H1 (cell line): ENCODE results near the gene BTBD10. TPM values are rescaled to one million over a fixed set of nuclear protein-coding genes. Genes with fewer than 3 reads are reported as not detected.

ENCODE experiments used
- CTCF ChIA-PET: fragments of 300-600 bp; sonication (Branson Sonifier 250); formaldehyde crosslinking; loops from one replicate; lab custom pipeline; 2021; ENCODE audit not compliant: partially characterized antibody; lab: Charles Lee
- POLR2A ChIA-PET: fragments of 300-600 bp; sonication (Branson Sonifier 250); formaldehyde crosslinking; loops from one replicate; lab custom pipeline; 2021; ENCODE audit warnings: inconsistent platforms; ENCODE audit not compliant: partially characterized antibody; lab: Charles Lee
- DNase-seq, 2 experiments: peaks; one replicate each; pipeline versions ENCODE4 v3.0.0 to v3.0.0-alpha.2; 2010 to 2022; ENCODE audit warnings: low spot score in 2 of 2, low read depth in 1 of 2, mixed read lengths in 1 of 2
- FAIRE-seq: peaks from 2 replicates; lab custom pipeline; 2011; peaks lifted over from hg19 to GRCh38; lab: Jason Lieb, UNC
- H2AFZ ChIP-seq: 2 replicates; pipeline ENCODE4 v1.8.1; 2012; ENCODE audit warnings: low read length, inconsistent platforms
- H2AK5ac ChIP-seq: 2 replicates; pipeline ENCODE4 v1.6.1; 2013; ENCODE audit warnings: low read depth, low read length
- H2BK120ac ChIP-seq: replicated peaks from 2 replicates; pipeline ENCODE3; 2013; ENCODE audit warnings: low read depth, low read length, inconsistent platforms
- H2BK12ac ChIP-seq: 2 replicates; pipeline ENCODE4 v1.6.1; 2013; ENCODE audit warnings: low read depth, low read length
- H2BK15ac ChIP-seq: 2 replicates; pipeline ENCODE4 v1.6.1; 2013; ENCODE audit warnings: low read length
- H2BK20ac ChIP-seq: 2 replicates; pipeline ENCODE4 v1.6.1; 2013; ENCODE audit warnings: low read length
- H2BK5ac ChIP-seq: 2 replicates; pipeline ENCODE4 v1.6.1; 2013; ENCODE audit warnings: low read depth, low read length
- H3K14ac ChIP-seq: 2 replicates; pipeline ENCODE4 v1.6.1; 2013; ENCODE audit warnings: inconsistent platforms; ENCODE audit not compliant: insufficient read length
- H3K18ac ChIP-seq: 2 replicates; pipeline ENCODE4 v1.6.1; 2013; ENCODE audit warnings: low read length; ENCODE audit errors: extremely low read depth
- H3K23ac ChIP-seq: 2 replicates; pipeline ENCODE4 v1.6.1; 2013; ENCODE audit warnings: inconsistent platforms; ENCODE audit not compliant: insufficient read length
- H3K23me2 ChIP-seq: 2 replicates; pipeline ENCODE4 v1.6.1; 2013; ENCODE audit warnings: low read depth, low read length
- H3K27ac ChIP-seq: 2 replicates; pipeline ENCODE4 v1.6.1; 2011; ENCODE audit warnings: low read depth, low read length, inconsistent platforms
- H3K27me3 ChIP-seq, 4 experiments: replicated peaks in 1 of 4; 1 replicate in 1 of 4; 2 replicates in 3 of 4; pipeline versions ENCODE4 v1.6.1 to v1.8.1; 2011 to 2013; ENCODE audit warnings: low read length in 3 of 4, mild to moderate bottlenecking in 3 of 4, inconsistent platforms in 2 of 4, mixed read lengths in 2 of 4, moderate library complexity in 1 of 4; ENCODE audit not compliant: control insufficient read depth in 3 of 4, insufficient read depth in 3 of 4; ENCODE audit errors: extremely low read depth in 1 of 4
- H3K36me3 ChIP-seq, 4 experiments: 2 replicates each; pipeline versions ENCODE4 v1.6.1 to v1.8.1; 2011 to 2013; ENCODE audit warnings: mild to moderate bottlenecking in 4 of 4, low read length in 3 of 4, moderate library complexity in 2 of 4, control low read depth in 1 of 4, inconsistent platforms in 1 of 4; ENCODE audit not compliant: insufficient read depth in 4 of 4, control insufficient read depth in 2 of 4
- H3K4ac ChIP-seq: replicated peaks from 2 replicates; pipeline ENCODE3; 2013; ENCODE audit warnings: low read length, low read depth, mixed read lengths, inconsistent platforms; ENCODE audit not compliant: insufficient read length
- H3K4me1 ChIP-seq, 4 experiments: replicated peaks in 1 of 4; 1 replicate in 1 of 4; 2 replicates in 3 of 4; pipeline versions ENCODE4 v1.6.1 to v1.8.1; 2011 to 2013; ENCODE audit warnings: low read length in 3 of 4, inconsistent platforms in 2 of 4, mixed read lengths in 1 of 4; ENCODE audit not compliant: insufficient read depth in 4 of 4, control insufficient read depth in 3 of 4
- H3K4me2 ChIP-seq, 2 experiments: 2 replicates each; pipeline versions ENCODE4 v1.6.1 to v1.8.1; 2011 to 2013; ENCODE audit warnings: low read depth in 2 of 2, low read length in 2 of 2, control low read depth in 1 of 2, inconsistent platforms in 1 of 2, mild to moderate bottlenecking in 1 of 2; ENCODE audit not compliant: insufficient read depth in 1 of 2
- H3K4me3 ChIP-seq, 4 experiments: fragments of 200-600, 300-600 bp in 1 of 4; sonication (generic), shearing (Covaris generic), sonication (Bioruptor Twin) in 1 of 4; 2 replicates each; pipeline versions ENCODE4 v1.5.1 to v1.8.1; 2011 to 2016; ENCODE audit warnings: low read length in 4 of 4, low read depth in 3 of 4, control low read depth in 2 of 4, inconsistent platforms in 2 of 4, mild to moderate bottlenecking in 2 of 4, mixed read lengths in 1 of 4, moderate library complexity in 1 of 4; ENCODE audit not compliant: insufficient read depth in 2 of 4; ENCODE audit errors: extremely low read depth in 1 of 4
- H3K56ac ChIP-seq: replicated peaks from 2 replicates; pipeline ENCODE3; 2013; ENCODE audit warnings: low read depth, mild to moderate bottlenecking, mixed read lengths, low read length, inconsistent platforms; ENCODE audit not compliant: insufficient read length
- H3K79me1 ChIP-seq: 2 replicates; pipeline ENCODE4 v1.6.1; 2013; ENCODE audit warnings: low read depth, low read length, control low read depth
- H3K79me2 ChIP-seq, 2 experiments: 2 replicates each; pipeline versions ENCODE4 v1.6.1 to v1.8.1; 2012 to 2013; ENCODE audit warnings: low read length in 2 of 2, mild to moderate bottlenecking in 2 of 2, inconsistent platforms in 1 of 2; ENCODE audit not compliant: insufficient read depth in 2 of 2, control insufficient read depth in 1 of 2
- H3K9ac ChIP-seq, 4 experiments: replicated peaks in 1 of 4; 1 replicate in 1 of 4; 2 replicates in 3 of 4; pipeline versions ENCODE4 v1.6.1 to v1.8.1; 2011 to 2013; ENCODE audit warnings: low read depth in 3 of 4, low read length in 3 of 4, control low read depth in 2 of 4, mild to moderate bottlenecking in 2 of 4, moderate library complexity in 2 of 4, inconsistent platforms in 1 of 4; ENCODE audit errors: extremely low read depth in 1 of 4
- H3K9me3 ChIP-seq, 2 experiments: 2 replicates each; pipeline versions ENCODE4 v1.6.1 to v1.8.1; 2012 to 2013; ENCODE audit warnings: mild to moderate bottlenecking in 2 of 2, moderate library complexity in 2 of 2, control low read depth in 1 of 2, inconsistent platforms in 1 of 2, low read depth in 1 of 2, low read length in 1 of 2, mixed read lengths in 1 of 2; ENCODE audit not compliant: insufficient read depth in 2 of 2
- H4K20me1 ChIP-seq, 2 experiments: replicated peaks in 1 of 2; 2 replicates each; pipeline versions ENCODE3 to v1.8.1; 2011 to 2013; ENCODE audit warnings: inconsistent platforms in 2 of 2, low read length in 2 of 2, mild to moderate bottlenecking in 1 of 2; ENCODE audit not compliant: insufficient read depth in 2 of 2, control insufficient read depth in 1 of 2
- H4K5ac ChIP-seq: 2 replicates; pipeline ENCODE4 v1.6.1; 2013; ENCODE audit warnings: low read length, low read depth, mixed read lengths, inconsistent platforms; ENCODE audit not compliant: insufficient read length
- H4K8ac ChIP-seq: 2 replicates; pipeline ENCODE4 v1.8.0; 2013; ENCODE audit warnings: mild to moderate bottlenecking, moderate library complexity, low read length, inconsistent platforms; ENCODE audit not compliant: insufficient read depth; ENCODE audit errors: extremely low read depth
- H4K91ac ChIP-seq: replicated peaks from 2 replicates; pipeline ENCODE3; 2013; ENCODE audit warnings: low read length, mixed read lengths, inconsistent platforms; ENCODE audit not compliant: insufficient read length
- ASH2L ChIP-seq: fragments of 200-600, 300-600 bp; sonication (generic); IDR thresholded peaks from one replicate; pipeline ENCODE4 v1.7.1; 2017; ENCODE audit warnings: low read length
- CTCF ChIP-seq, 3 experiments: IDR thresholded peaks; 1 replicate in 2 of 3; 2 replicates in 1 of 3; pipeline versions ENCODE4 v1.5.1 to v1.6.1; 2011; ENCODE audit warnings: low read length in 3 of 3, mild to moderate bottlenecking in 3 of 3, inconsistent platforms in 2 of 3, low read depth in 1 of 3, moderate library complexity in 1 of 3; ENCODE audit not compliant: insufficient read depth in 1 of 3; ENCODE audit errors: control extremely low read depth in 1 of 3
- RAD21 ChIP-seq, 2 experiments: IDR thresholded peaks in 1 of 2; conservative IDR thresholded peaks in 1 of 2; 2 replicates each; pipeline ENCODE4 v1.6.1; 2011; ENCODE audit warnings: low read depth in 2 of 2, low read length in 2 of 2, improper control_type of control experiment in 1 of 2, inconsistent platforms in 1 of 2, mild to moderate bottlenecking in 1 of 2, moderate library complexity in 1 of 2
- WGBS, 2 experiments: shearing (Covaris generic) in 1 of 2; methylation state at CpG; one replicate each; pipeline versions ENCODE4 v1.1.6 to v1.1.7; 2013 to 2015; ENCODE audit warnings: low lambda C conversion rate in 2 of 2, mixed read lengths in 2 of 2, inconsistent platforms in 1 of 2, low coverage in 1 of 2, missing lambda C conversion rate in 1 of 2; ENCODE audit not compliant: insufficient replicate concordance in 2 of 2, insufficient coverage in 1 of 2, insufficient read length in 1 of 2; ENCODE audit errors: extremely low coverage in 1 of 2, missing lambda C conversion rate in 1 of 2; 5-methylcytosine and 5-hydroxymethylcytosine counted together
- polyA plus RNA-seq, 7 experiments: library from polyadenylated mRNA; depleted of rRNA in 3 of 7; stranded (reverse) in 5 of 7; unstranded in 2 of 7; fragments of >200 nt in 5 of 7; fragments of 200-250 nt in 2 of 7; gene quantifications; 1 replicate in 5 of 7; 2 replicates in 1 of 7; 4 replicates in 1 of 7; pipeline versions ENCODE4 v1.2.1 to v1.2.3, GENCODE V29; 2011 to 2013; ENCODE audit warnings: missing spikeins in 2 of 7, mixed read lengths in 2 of 7
- total RNA-seq: library from RNA; stranded (reverse); fragmentation: NEBNext Ultra II Directional; extraction: Animal tissue kit (Norgen Biotek cat#: 25700); gene quantifications from 2 replicates; pipeline ENCODE4 v1.2.1, GENCODE V29; 2021

Gene BTBD10
- total and polyA plus RNA-seq, 2 of the 8 experiments (the other 6 are each of a cell fraction or from before 2014, with no cell fraction given): 13.8 to 22.2 TPM

DNA sequence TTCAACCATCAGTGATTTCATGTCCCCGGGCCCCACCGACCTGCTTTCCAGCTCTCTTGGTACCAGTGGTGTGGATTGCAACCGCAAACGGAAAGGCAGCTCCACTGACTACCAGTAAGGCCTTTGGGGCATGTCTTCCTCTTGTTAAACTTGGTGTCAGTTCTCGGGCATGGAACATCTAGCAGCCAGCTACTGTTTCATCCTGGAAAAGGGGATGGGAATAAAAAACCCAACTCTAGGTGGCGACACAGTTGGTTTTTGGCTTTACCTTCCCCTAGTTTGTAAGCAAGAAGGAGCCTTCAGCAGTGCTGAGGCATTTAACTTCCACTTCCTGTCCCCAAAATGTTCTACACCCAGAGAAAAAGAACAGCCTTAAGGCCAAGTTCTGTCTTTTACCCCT is 108.7 kb downstream of the BTBD10 start:
- no peak overlapping the region for H3K9ac ChIP-seq
- no peak overlapping the region for H3K14ac ChIP-seq
- ChIA-PET POLR2A (no interaction called here), CTCF (interaction anchor here (0.5 to 14.6 kb wide), 27 partner anchors 9 to 1975 kb away, joined by 3 to 129 read pairs (median 4); no protein-coding TSS in a partner anchor)
- no peak overlapping the region for H2BK15ac ChIP-seq
- no peak overlapping the region for H3K18ac ChIP-seq
- no peak overlapping the region for H4K8ac ChIP-seq
- WGBS, 2 experiments: 76% methylated on average over 6 of the region's 6 CpGs; no CpG with 5 or more reads in 1 of the 2 experiments
- no peak overlapping the region for H2BK120ac ChIP-seq
- H3K23ac ChIP-seq: no peak overlapping the region
- H3K56ac ChIP-seq: no peak overlapping the region
- H3K4me2 ChIP-seq: no peak overlapping the region
- no peaks in the 10 kb centered on the region for H3K36me3 ChIP-seq
- H3K9me3 ChIP-seq: no peaks in the 10 kb centered on the region
- H3K4me1 ChIP-seq: peaks cover 0 to 4% (median 0%) of the 10 kb centered on the region in 4 experiments; a peak in 2 of 7 replicates
- H2AK5ac ChIP-seq: no peak overlapping the region
- H3K4ac ChIP-seq: no peak overlapping the region
- no peak overlapping the region for H2BK12ac ChIP-seq
- H2BK20ac ChIP-seq: no peak overlapping the region
- no peaks in the 10 kb centered on the region for H3K79me1 ChIP-seq
- no peaks in the 10 kb centered on the region for H3K79me2 ChIP-seq
- no peak overlapping the region for H4K5ac ChIP-seq
- H4K20me1 ChIP-seq: no peaks in the 10 kb centered on the region
- TF ChIP-seq CTCF (IDR thresholded peaks at IDR 0.05; ENCODE audit: control extremely low read depth in 1 of 3, insufficient read depth in 1 of 3, low read depth in 1 of 3, low read length in 3 of 3): peak in 2 of 3 experiments; percentile 64; a peak in 3 of 4 replicates
- TF ChIP-seq ASH2L: no peak
- TF ChIP-seq RAD21 (IDR thresholded peaks at IDR 0.05 in 1 of 2, conservative IDR thresholded peaks at IDR 0.05 in 1 of 2; ENCODE audit: low read depth in 2 of 2, low read length in 2 of 2): peak; percentile 52 to 62
- TF ChIP-seq, all 59 proteins: peak for 2
- DNase-seq (no peak), FAIRE-seq (peak; percentile 81)
- Histone ChIP-seq H3K27ac (no peak overlapping the region), H4K91ac (no peak overlapping the region), H2BK5ac (no peak overlapping the region), H3K4me3 (no peak overlapping the region), H3K23me2 (no peaks in the 10 kb centered on the region), H2AFZ (no peak overlapping the region), H3K27me3 (no peaks in the 10 kb centered on the region)
